CD14-positive monocyte (primary cell): Measurements from ENCODE around the gene FKBP1A. TPM values are rescaled to one million over a fixed set of nuclear protein-coding genes. Genes with fewer than 3 reads are reported as not detected.

Source experiments
- DNase-seq, 3 donors: peaks; one replicate each; pipeline ENCODE4 v3.0.0-alpha.2; 2011 to 2022
- H2AFZ ChIP-seq: 2 replicates; pipeline ENCODE4 v1.6.0; 2012; ENCODE audit warnings: mild to moderate bottlenecking, low read depth, low read length, inconsistent platforms; ENCODE audit not compliant: insufficient read depth, poor library complexity, severe bottlenecking
- H3K27ac ChIP-seq, 2 donors: 1 replicate in 1 of 2; 2 replicates in 1 of 2; pipeline ENCODE4 v1.5.1; 2012 to 2013; ENCODE audit warnings: low read length in 2 of 2, control low read depth in 1 of 2, inconsistent platforms in 1 of 2, low read depth in 1 of 2, mild to moderate bottlenecking in 1 of 2
- H3K27me3 ChIP-seq, 2 donors: one replicate each; pipeline versions ENCODE4 v1.6.0 to v1.6.1; 2011 to 2013; ENCODE audit warnings: low read length in 2 of 2; ENCODE audit not compliant: control insufficient read depth in 2 of 2, insufficient read depth in 2 of 2
- H3K36me3 ChIP-seq, 2 donors: replicated peaks in 1 of 2; 1 replicate in 1 of 2; 2 replicates in 1 of 2; pipeline versions ENCODE4 v1.5.1 to v1.6.1; 2012 to 2013; ENCODE audit warnings: low read length in 2 of 2, control low read depth in 1 of 2, inconsistent platforms in 1 of 2, mild to moderate bottlenecking in 1 of 2; ENCODE audit not compliant: insufficient read depth in 2 of 2, control insufficient read depth in 1 of 2
- H3K4me1 ChIP-seq, 2 donors: 1 replicate in 1 of 2; 2 replicates in 1 of 2; pipeline versions ENCODE4 v1.5.1 to v1.6.1; 2012 to 2013; ENCODE audit warnings: low read length in 2 of 2, control low read depth in 1 of 2, inconsistent platforms in 1 of 2, mild to moderate bottlenecking in 1 of 2, moderate library complexity in 1 of 2; ENCODE audit not compliant: insufficient read depth in 2 of 2, control insufficient read depth in 1 of 2
- H3K4me2 ChIP-seq: replicated peaks from 2 replicates; pipeline ENCODE3; 2012; ENCODE audit warnings: low read length, moderate library complexity, mild to moderate bottlenecking; ENCODE audit not compliant: poor library complexity, severe bottlenecking; ENCODE audit errors: extremely low read depth
- H3K4me3 ChIP-seq, 3 experiments: fragments of 200-600 bp in 1 of 3; sonication (generic) in 1 of 3; replicated peaks in 1 of 3; 1 replicate in 2 of 3; 2 replicates in 1 of 3; pipeline ENCODE4 v1.5.1; 2011 to 2013; ENCODE audit warnings: low read length in 3 of 3, mild to moderate bottlenecking in 3 of 3, control low read depth in 2 of 3, low read depth in 2 of 3, inconsistent platforms in 1 of 3, moderate library complexity in 1 of 3
- H3K79me2 ChIP-seq: 2 replicates; pipeline ENCODE4 v1.6.0; 2012; ENCODE audit warnings: mild to moderate bottlenecking, control low read depth, inconsistent platforms, low read length, moderate library complexity; ENCODE audit not compliant: insufficient read depth
- H3K9ac ChIP-seq: 2 replicates; pipeline ENCODE4 v1.6.0; 2017; ENCODE audit warnings: low read length, mild to moderate bottlenecking; ENCODE audit not compliant: insufficient read depth, poor library complexity, severe bottlenecking
- H3K9me3 ChIP-seq, 2 donors: replicated peaks in 1 of 2; 1 replicate in 1 of 2; 2 replicates in 1 of 2; pipeline versions ENCODE4 v1.5.1 to v1.6.1; 2012 to 2013; ENCODE audit warnings: low read length in 2 of 2, control low read depth in 1 of 2; ENCODE audit not compliant: control insufficient read depth in 1 of 2, insufficient read depth in 1 of 2
- H4K20me1 ChIP-seq: 2 replicates; pipeline ENCODE4 v1.6.0; 2012; ENCODE audit warnings: mild to moderate bottlenecking, low read length, control low read depth, moderate library complexity; ENCODE audit not compliant: insufficient read depth
- H3K27ac Mint-ChIP-seq, 7 donors: one replicate each; pipeline ENCODE4 v1.8.0; 2020; ENCODE audit warnings: mild to moderate bottlenecking in 7 of 7, mixed read lengths in 7 of 7, moderate library complexity in 6 of 7, inconsistent platforms in 2 of 7
- H3K27me3 Mint-ChIP-seq, 3 donors: one replicate each; pipeline ENCODE4 v1.8.0; 2021 to 2022; ENCODE audit warnings: low read depth in 3 of 3, mild to moderate bottlenecking in 3 of 3, mixed read lengths in 3 of 3, moderate library complexity in 3 of 3, inconsistent platforms in 1 of 3
- H3K36me3 Mint-ChIP-seq, 2 donors: one replicate each; pipeline ENCODE4 v1.8.0; 2020; ENCODE audit warnings: mixed read lengths in 2 of 2, inconsistent platforms in 1 of 2, mild to moderate bottlenecking in 1 of 2
- H3K4me1 Mint-ChIP-seq: one replicate; pipeline ENCODE4 v1.8.0; 2020; ENCODE audit warnings: mild to moderate bottlenecking, mixed read lengths
- H3K4me3 Mint-ChIP-seq, 2 donors: one replicate each; pipeline ENCODE4 v1.8.0; 2020; ENCODE audit warnings: mild to moderate bottlenecking in 2 of 2, mixed read lengths in 2 of 2, moderate library complexity in 1 of 2
- H3K9me3 Mint-ChIP-seq, 7 donors: one replicate each; pipeline ENCODE4 v1.8.0; 2020 to 2022; ENCODE audit warnings: mixed read lengths in 7 of 7, mild to moderate bottlenecking in 6 of 7, moderate library complexity in 6 of 7, inconsistent platforms in 2 of 7
- CTCF ChIP-seq: fragments of 200-600 bp; IDR thresholded peaks from one replicate; pipeline ENCODE4 v1.8.0; 2022; ENCODE audit warnings: antibody characterized with exemption, mild to moderate bottlenecking
- WGBS: methylation state at CpG from one replicate; pipeline ENCODE4 v1.1.5; 2013; ENCODE audit warnings: missing lambda C conversion rate; ENCODE audit not compliant: insufficient coverage; 5-methylcytosine and 5-hydroxymethylcytosine counted together
- intact Hi-C, 2 donors: fragments of 100-400 bp; cut with micrococcal nuclease; formaldehyde crosslinking; loops; one replicate each; pipeline versions ENCODE4 v1.15.0 to v1.15.1; 2023
- polyA plus RNA-seq, 3 donors: library from polyadenylated mRNA; depleted of rRNA in 1 of 3; unstranded in 2 of 3; stranded (reverse) in 1 of 3; fragments of 300-500 nt in 2 of 3; fragments of >200 nt in 1 of 3; fragmentation: Illumina TruSeq in 2 of 3; gene quantifications; 1 replicate in 2 of 3; 2 replicates in 1 of 3; pipeline ENCODE4 v1.2.3, GENCODE V29; 2012 to 2021

The FKBP1A gene
- polyA plus RNA-seq, 3 donors = 155 to 268 (median 194) TPM

DNA sequence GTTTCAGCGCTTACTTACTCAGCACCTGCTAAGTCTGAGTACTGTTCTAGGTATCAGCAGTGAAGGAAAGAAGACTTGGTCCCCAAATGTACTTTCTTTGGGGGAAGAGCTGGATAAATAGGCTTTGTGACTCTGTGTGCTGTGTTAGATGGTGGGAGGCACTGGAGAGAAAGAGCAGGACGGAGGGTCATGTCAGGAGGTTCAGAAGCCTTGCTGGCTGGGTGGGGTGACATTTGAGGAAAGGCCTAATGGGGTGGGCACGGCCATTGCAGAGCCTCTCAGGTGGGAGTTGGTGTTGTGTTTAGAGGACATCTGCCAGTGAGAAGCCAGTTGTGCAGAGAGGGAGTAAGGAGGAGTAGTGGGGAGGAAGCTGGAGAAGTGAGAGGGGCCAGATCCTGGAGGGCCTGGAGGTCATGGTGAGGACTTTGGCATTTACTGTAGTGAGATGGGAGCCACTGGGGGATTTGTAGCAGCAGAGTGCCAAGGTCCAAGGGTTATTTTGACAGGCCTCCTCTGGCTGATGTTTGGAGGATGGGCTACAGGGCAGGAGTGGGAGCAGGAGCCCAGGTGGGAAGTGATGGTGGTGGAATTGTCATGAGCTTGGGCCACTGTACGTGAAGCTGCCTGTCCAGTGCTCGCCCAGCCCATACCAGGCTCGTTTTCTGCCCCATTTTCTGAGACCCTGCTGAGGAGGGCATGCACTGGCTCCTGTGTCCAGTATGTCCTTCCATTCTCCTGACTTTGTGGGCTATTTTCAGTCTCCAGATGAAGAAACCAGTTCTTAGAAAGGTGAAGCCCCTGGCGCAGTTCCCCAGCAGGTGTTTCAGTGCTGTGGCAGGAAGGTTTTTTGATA is 64.8 kb downstream of the FKBP1A start:
- H3K4me3 Mint-ChIP-seq = no peak overlapping the region
- H3K9me3 Mint-ChIP-seq = peaks cover 0 to 2% (median 0%) of the 10 kb centered on the region in 7 donors
- no peaks in the 10 kb centered on the region for H3K9me3 ChIP-seq
- peaks cover 26% of the 10 kb centered on the region for H3K4me1 Mint-ChIP-seq
- no peak overlapping the region for H3K4me3 ChIP-seq
- H3K27ac ChIP-seq = peak overlapping the region in 1 of 2 donors; percentile 40
- no peak overlapping the region for H3K9ac ChIP-seq
- intact Hi-C loops = loop anchor here (5.0 kb wide), 1 partner anchor 49 kb away; no protein-coding TSS in a partner anchor
- H3K36me3 Mint-ChIP-seq = peaks cover 19 to 23% of the 10 kb centered on the region in 2 donors
- no peak for TF ChIP-seq CTCF
- no peaks in the 10 kb centered on the region for H3K36me3 ChIP-seq
- no peaks in the 10 kb centered on the region for H3K27me3 ChIP-seq
- H2AFZ ChIP-seq = no peak overlapping the region
- H3K79me2 ChIP-seq = peaks cover 47% of the 10 kb centered on the region
- H3K27me3 Mint-ChIP-seq = no peaks in the 10 kb centered on the region
- no peak overlapping the region for H3K4me2 ChIP-seq
- H3K27ac Mint-ChIP-seq = peak overlapping the region in 6 of 7 donors; percentile 14 to 82 (median 58)
- peaks cover 13% of the 10 kb centered on the region for H4K20me1 ChIP-seq
- H3K4me1 ChIP-seq = peaks cover 16 to 30% of the 10 kb centered on the region in 2 donors
- DNase-seq = no peak
- WGBS = 98% methylated on average over 7 of the region's 7 CpGs

GRCh38 chr20:1327241-1327653 is 65.6 kb downstream of the FKBP1A start:
- Histone ChIP-seq H3K27me3 (no peaks in the 10 kb centered on the region), H3K4me2 (no peak overlapping the region), H3K79me2 (peaks cover 47% of the 10 kb centered on the region), H3K4me1 (peaks cover 16 to 30% of the 10 kb centered on the region in 2 donors), H3K9me3 (no peaks in the 10 kb centered on the region), H2AFZ (no peak overlapping the region), H3K9ac (no peak overlapping the region), H3K36me3 (no peaks in the 10 kb centered on the region), H3K27ac (peak overlapping the region in 1 of 2 donors; percentile 99), H3K4me3 (no peak overlapping the region), H4K20me1 (peaks cover 12% of the 10 kb centered on the region)
- H3K4me3 Mint-ChIP-seq = peak overlapping the region in 1 of 2 donors; percentile 35
- peaks cover 0 to 2% (median 0%) of the 10 kb centered on the region in 7 donors for H3K9me3 Mint-ChIP-seq
- H3K27me3 Mint-ChIP-seq = peaks cover 0 to 1% (median 0%) of the 10 kb centered on the region in 3 donors
- intact Hi-C loops = loop anchor here (5.0 kb wide), 1 partner anchor 50 kb away; no protein-coding TSS in a partner anchor
- WGBS = 88% methylated on average over 1 of the region's 8 CpGs
- TF ChIP-seq CTCF = no peak
- H3K27ac Mint-ChIP-seq = peak overlapping the region in 2 of 7 donors; percentile 74 to 77
- DNase-seq = no peak
- H3K36me3 Mint-ChIP-seq = peaks cover 17 to 19% of the 10 kb centered on the region in 2 donors
- H3K4me1 Mint-ChIP-seq = peaks cover 31% of the 10 kb centered on the region
